GM19463 (cell line): ENCODE measurements around the gene ATP5F1D.

Source experiments
- ATAC-seq: cut with Tn5 transposase; IDR thresholded peaks from one replicate; pipeline ENCODE4 v1.9.1; 2021; ENCODE audit warnings: mild to moderate bottlenecking, moderate library complexity; ENCODE audit not compliant: unreplicated experiment

ATP5F1D gene

GRCh38 chr19:1256646-1257474, 15.3 kb downstream of the ATP5F1D start:
- no peak for ATAC-seq

- no peak for ATAC-seq
These were observed 16.1 kb downstream of the ATP5F1D start for GRCh38 chr19:1257475-1258162.

- no peak for ATAC-seq
These were observed 16.6 kb downstream of the ATP5F1D start for GRCh38 chr19:1258163-1258492.

GRCh38 chr19:1258707-1259205, 17.2 kb downstream of the ATP5F1D start:
- ATAC-seq, result no peak

- ATAC-seq, result peak; percentile 24
These were observed 17.8 kb downstream of the ATP5F1D start for GRCh38 chr19:1259206-1259875.

GRCh38 chr19:1259876-1260748, 18.6 kb downstream of the ATP5F1D start:
- ATAC-seq, result no peak

- peak; percentile 66 for ATAC-seq
These were observed 19.4 kb downstream of the ATP5F1D start for GRCh38 chr19:1260749-1261537.

- no peak for ATAC-seq
These were observed 19.9 kb downstream of the ATP5F1D start for GRCh38 chr19:1261538-1261797.

- no peak for ATAC-seq
These were observed 20.5 kb downstream of the ATP5F1D start for GRCh38 chr19:1261798-1262622.

GRCh38 chr19:1262623-1263123, 21.1 kb downstream of the ATP5F1D start:
- ATAC-seq, result no peak

GRCh38 chr19:1263188-1263587, 21.6 kb downstream of the ATP5F1D start:
- no peak for ATAC-seq

GRCh38 chr19:1264801-1265614, 23.5 kb downstream of the ATP5F1D start:
- no peak for ATAC-seq

GRCh38 chr19:1265615-1266128, 24.1 kb downstream of the ATP5F1D start:
- ATAC-seq, result no peak

- peak; percentile 24 for ATAC-seq
These were observed 24.8 kb downstream of the ATP5F1D start for GRCh38 chr19:1266129-1266915.

GRCh38 chr19:1266916-1267476, 25.4 kb downstream of the ATP5F1D start:
- peak; percentile 11 for ATAC-seq

- ATAC-seq, result no peak
These were observed 26.1 kb downstream of the ATP5F1D start for GRCh38 chr19:1267477-1268225.
